ENCODE measurements around the gene PABPN1L.

DNA sequence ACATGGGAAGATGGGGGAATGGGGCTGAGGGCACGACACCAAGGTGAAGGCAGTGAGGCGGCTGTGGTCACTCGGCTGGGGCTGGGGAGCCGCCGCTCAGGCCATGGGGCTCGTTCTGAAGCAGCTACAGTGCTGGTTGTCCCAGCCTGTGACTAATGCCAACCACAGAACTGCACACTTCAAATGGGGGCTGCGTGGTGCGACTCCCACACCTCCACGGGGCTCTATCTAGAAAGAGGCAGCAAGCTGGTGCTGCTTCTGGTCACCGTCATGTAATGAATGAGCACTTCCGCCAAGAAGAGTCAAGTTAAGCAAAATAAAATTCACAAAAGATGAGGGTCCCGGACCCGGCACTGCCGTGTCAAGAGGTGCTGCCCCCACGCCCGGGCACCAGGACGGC, 29.7 kb downstream of the PABPN1L start:
- TF ChIP-seq EZH2 (IDR thresholded peaks at IDR 0.05; ENCODE audit: insufficient read depth, low read length): no peak
- TF ChIP-seq, protein P1, sequence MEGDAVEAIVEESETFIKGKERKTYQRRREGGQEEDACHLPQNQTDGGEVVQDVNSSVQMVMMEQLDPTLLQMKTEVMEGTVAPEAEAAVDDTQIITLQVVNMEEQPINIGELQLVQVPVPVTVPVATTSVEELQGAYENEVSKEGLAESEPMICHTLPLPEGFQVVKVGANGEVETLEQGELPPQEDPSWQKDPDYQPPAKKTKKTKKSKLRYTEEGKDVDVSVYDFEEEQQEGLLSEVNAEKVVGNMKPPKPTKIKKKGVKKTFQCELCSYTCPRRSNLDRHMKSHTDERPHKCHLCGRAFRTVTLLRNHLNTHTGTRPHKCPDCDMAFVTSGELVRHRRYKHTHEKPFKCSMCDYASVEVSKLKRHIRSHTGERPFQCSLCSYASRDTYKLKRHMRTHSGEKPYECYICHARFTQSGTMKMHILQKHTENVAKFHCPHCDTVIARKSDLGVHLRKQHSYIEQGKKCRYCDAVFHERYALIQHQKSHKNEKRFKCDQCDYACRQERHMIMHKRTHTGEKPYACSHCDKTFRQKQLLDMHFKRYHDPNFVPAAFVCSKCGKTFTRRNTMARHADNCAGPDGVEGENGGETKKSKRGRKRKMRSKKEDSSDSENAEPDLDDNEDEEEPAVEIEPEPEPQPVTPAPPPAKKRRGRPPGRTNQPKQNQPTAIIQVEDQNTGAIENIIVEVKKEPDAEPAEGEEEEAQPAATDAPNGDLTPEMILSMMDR (IDR thresholded peaks at IDR 0.05; ENCODE audit: insufficient read depth, low read depth, low read length): no peak

Data from astrocyte (in vitro differentiated cells and primary cell).